Measurements from ENCODE around the gene ATP10D.
"Not testable (repeated sequence)": the region's sequence is repeated elsewhere in the genome, so short reads cannot be mapped to it uniquely, and the experiment has no call there.

The ATP10D gene

GRCh38 chr4:47538111-47538824 lies 53.2 kb downstream of the ATP10D start:
- DNase-seq: no peak

GRCh38 chr4:47538825-47539154 lies 53.7 kb downstream of the ATP10D start:
- DNase-seq: no peak

GRCh38 chr4:47542640-47543039 lies 57.6 kb downstream of the ATP10D start:
- DNase-seq: not testable (repeated sequence)

- no peak for DNase-seq
These were observed 58.3 kb downstream of the ATP10D start for GRCh38 chr4:47543331-47543730.

GRCh38 chr4:47550357-47550756 lies 65.3 kb downstream of the ATP10D start:
- not testable (repeated sequence) for DNase-seq

GRCh38 chr4:47550899-47551548 lies 65.9 kb downstream of the ATP10D start:
- DNase-seq: no peak

GRCh38 chr4:47551682-47552081 lies 66.6 kb downstream of the ATP10D start:
- no peak for DNase-seq

GRCh38 chr4:47553329-47554125 lies 68.5 kb downstream of the ATP10D start:
- no peak for DNase-seq

GRCh38 chr4:47555920-47556319 lies 70.8 kb downstream of the ATP10D start:
- DNase-seq: not testable (repeated sequence)

GRCh38 chr4:47557255-47557654 lies 72.2 kb downstream of the ATP10D start:
- DNase-seq: no peak

- no peak for DNase-seq
These were observed 75.6 kb downstream of the ATP10D start for GRCh38 chr4:47560682-47561081.

- DNase-seq: no peak
These were observed 76.3 kb downstream of the ATP10D start for GRCh38 chr4:47561331-47561730.

GRCh38 chr4:47562297-47562696 lies 77.2 kb downstream of the ATP10D start:
- no peak for DNase-seq

- DNase-seq: no peak
These were observed 81.5 kb downstream of the ATP10D start for GRCh38 chr4:47566566-47566965.

GRCh38 chr4:47566969-47567368 lies 81.9 kb downstream of the ATP10D start:
- DNase-seq: no peak

GRCh38 chr4:47567511-47567910 lies 82.4 kb downstream of the ATP10D start:
- no peak for DNase-seq

GRCh38 chr4:47570816-47571215 lies 85.7 kb downstream of the ATP10D start:
- DNase-seq: no peak

- DNase-seq: no peak
These were observed 87.9 kb downstream of the ATP10D start for GRCh38 chr4:47572981-47573380.

- DNase-seq: no peak
These were observed 92.9 kb downstream of the ATP10D start for GRCh38 chr4:47577779-47578553.

GRCh38 chr4:47579235-47579634 lies 94.2 kb downstream of the ATP10D start:
- DNase-seq: no peak

GRCh38 chr4:47590325-47590724 lies 105.2 kb downstream of the ATP10D start:
- no peak for DNase-seq

GRCh38 chr4:47597696-47598095 lies 112.6 kb downstream of the ATP10D start:
- no peak for DNase-seq

GRCh38 chr4:47598320-47598719 lies 113.2 kb downstream of the ATP10D start:
- DNase-seq: no peak
